22Rv1 (cell line): Measurements from ENCODE around the gene HOXA4.

Experiments
- CTCF ChIP-seq: fragments of 450-650 bp; IDR thresholded peaks from 2 replicates; pipeline ENCODE4 v1.5.1; 2017; ENCODE audit warnings: mild to moderate bottlenecking
- ZFX ChIP-seq: fragments of 450-650 bp; IDR thresholded peaks from 2 replicates; pipeline ENCODE4 v1.6.1; 2017; ENCODE audit warnings: antibody characterized with exemption, borderline replicate concordance

- no peak for TF ChIP-seq CTCF
- no peak for TF ChIP-seq ZFX
These were observed 33.4 kb upstream of the HOXA4 start for GRCh38 chr7:27164045-27164366.
